Parathyroid adenoma (tissue), 2 donors: ENCODE measurements around the gene GPR156.
A peak's percentile ranks its signal among the peaks of the same experiment; 100 is the strongest.
"Not testable (repeated sequence)": the region's sequence is repeated elsewhere in the genome, so short reads cannot be mapped to it uniquely, and the experiment has no call there.

ENCODE experiments used
- H2AFZ ChIP-seq: fragments of 300-600 bp; sonication (generic); one replicate; pipeline ENCODE4 v1.7.0; 2017; ENCODE audit warnings: antibody characterized with exemption, mild to moderate bottlenecking
- H3K27ac ChIP-seq: fragments of 300-600 bp; sonication (generic); one replicate; pipeline ENCODE4 v1.7.0; 2017
- H3K27me3 ChIP-seq: fragments of 300-600 bp; sonication (generic); one replicate; pipeline ENCODE4 v1.7.0; 2017; ENCODE audit warnings: low read length; ENCODE audit not compliant: control insufficient read depth, insufficient read depth
- H3K36me3 ChIP-seq: fragments of 300-600 bp; sonication (generic); one replicate; pipeline ENCODE4 v1.7.0; 2017; ENCODE audit warnings: low read length; ENCODE audit not compliant: control insufficient read depth, insufficient read depth
- H3K4me1 ChIP-seq: fragments of 300-600 bp; sonication (generic); one replicate; pipeline ENCODE4 v1.7.0; 2017; ENCODE audit warnings: control low read depth
- H3K4me2 ChIP-seq: fragments of 300-600 bp; sonication (generic); one replicate; pipeline ENCODE4 v1.7.0; 2017; ENCODE audit warnings: low read length
- H3K4me3 ChIP-seq: fragments of 300-600 bp; sonication (generic); one replicate; pipeline ENCODE4 v1.7.0; 2017; ENCODE audit warnings: low read depth, low read length
- H3K79me2 ChIP-seq: fragments of 300-600 bp; sonication (generic); one replicate; pipeline ENCODE4 v1.7.0; 2017; ENCODE audit warnings: control low read depth
- H3K9ac ChIP-seq: fragments of 300-600 bp; sonication (generic); one replicate; pipeline ENCODE4 v1.7.0; 2017; ENCODE audit warnings: mild to moderate bottlenecking
- H3K9me3 ChIP-seq: fragments of 300-600 bp; sonication (generic); one replicate; pipeline ENCODE4 v1.7.0; 2017; ENCODE audit warnings: low read length; ENCODE audit not compliant: control insufficient read depth
- CTCF ChIP-seq: fragments of 300-600 bp; sonication (generic); IDR thresholded peaks from one replicate; pipeline ENCODE4 v1.7.0; 2017; ENCODE audit warnings: antibody characterized with exemption, mild to moderate bottlenecking
- donor health status: primary hyperparathyroidism.

GPR156 gene

GRCh38 chr3:120284747-120285507 is at the start of gene GPR156:
Gene GPR156 (minus strand): TSS chr3:120285222. CDS start chr3:120244098, 41,124 bp downstream.
- no peaks in the 10 kb centered on the region for H3K27me3 ChIP-seq
- peak within 1 kb of the TSS; percentile 60 for H3K4me2 ChIP-seq
- no peaks in the 10 kb centered on the region for H3K9me3 ChIP-seq
- H3K4me3 ChIP-seq = peak within 1 kb of the TSS; percentile 43
- TF ChIP-seq CTCF = no peak
- H3K27ac ChIP-seq = no peak within 1 kb of the TSS
- no peaks in the 10 kb centered on the region for H3K4me1 ChIP-seq
- no peak within 1 kb of the TSS for H3K9ac ChIP-seq
- H3K79me2 ChIP-seq = no peaks in the 10 kb centered on the region
- peak within 1 kb of the TSS; percentile 73 for H2AFZ ChIP-seq
- H3K36me3 ChIP-seq = no peaks in the 10 kb centered on the region

- Histone ChIP-seq H3K27me3 (no peaks in the 10 kb centered on the region), H3K9ac (no peak overlapping the region), H3K36me3 (no peaks in the 10 kb centered on the region), H2AFZ (no peak overlapping the region), H3K4me3 (no peak overlapping the region), H3K4me1 (no peaks in the 10 kb centered on the region), H3K4me2 (no peak overlapping the region), H3K79me2 (no peaks in the 10 kb centered on the region), H3K27ac (no peak overlapping the region), H3K9me3 (no peaks in the 10 kb centered on the region)
- TF ChIP-seq CTCF = no peak
These were observed 47.6 kb upstream of the GPR156 start for GRCh38 chr3:120332646-120333045.

GRCh38 chr3:120331076-120331475 is 46.1 kb upstream of the GPR156 start:
- Histone ChIP-seq H3K4me3 (no peak overlapping the region), H3K79me2 (no peaks in the 10 kb centered on the region), H3K27me3 (no peaks in the 10 kb centered on the region), H2AFZ (no peak overlapping the region), H3K4me1 (no peaks in the 10 kb centered on the region), H3K27ac (no peak overlapping the region), H3K9me3 (no peaks in the 10 kb centered on the region), H3K4me2 (no peak overlapping the region), H3K9ac (no peak overlapping the region), H3K36me3 (no peaks in the 10 kb centered on the region)
- TF ChIP-seq CTCF = no peak

- Histone ChIP-seq H3K4me2 (no peak overlapping the region), H3K79me2 (no peaks in the 10 kb centered on the region), H3K9ac (no peak overlapping the region), H3K4me1 (no peaks in the 10 kb centered on the region), H3K27me3 (no peaks in the 10 kb centered on the region), H3K36me3 (no peaks in the 10 kb centered on the region), H3K27ac (no peak overlapping the region), H3K4me3 (no peak overlapping the region), H3K9me3 (no peaks in the 10 kb centered on the region), H2AFZ (no peak overlapping the region)
- no peak for TF ChIP-seq CTCF
These were observed 41.8 kb upstream of the GPR156 start for GRCh38 chr3:120326784-120327183.

GRCh38 chr3:120324190-120324589 is 39.2 kb upstream of the GPR156 start:
- Histone ChIP-seq H3K79me2 (no peaks in the 10 kb centered on the region), H3K4me1 (no peaks in the 10 kb centered on the region), H3K4me3 (no peak overlapping the region), H3K4me2 (no peak overlapping the region), H3K36me3 (no peaks in the 10 kb centered on the region), H3K9me3 (no peaks in the 10 kb centered on the region), H3K27me3 (no peaks in the 10 kb centered on the region), H2AFZ (no peak overlapping the region), H3K27ac (no peak overlapping the region), H3K9ac (no peak overlapping the region)
- TF ChIP-seq CTCF = no peak

- not testable (repeated sequence) for H3K9me3 ChIP-seq, H3K27ac ChIP-seq, H3K9ac ChIP-seq, H3K4me2 ChIP-seq, H2AFZ ChIP-seq, H3K36me3 ChIP-seq, H3K4me1 ChIP-seq, H3K79me2 ChIP-seq, H3K4me3 ChIP-seq, H3K27me3 ChIP-seq
These were observed 38.7 kb upstream of the GPR156 start for GRCh38 chr3:120323761-120324160.
